Ovary (tissue), 9 donors: Measurements from ENCODE around the gene MST1. TPM values are rescaled to one million over a fixed set of nuclear protein-coding genes. Genes with fewer than 3 reads are reported as not detected.

Experiments
- DNase-seq, 5 donors: peaks; one replicate each; pipeline ENCODE4 v3.0.0-alpha.2; 2019 to 2020
- H3K27ac ChIP-seq, 2 donors: fragments of 200-600 bp; one replicate each; pipeline versions ENCODE4 v1.5.1 to v1.8.0; 2019 to 2022
- H3K27me3 ChIP-seq: fragments of 200-600 bp; one replicate; pipeline ENCODE4 v1.8.0; 2022
- H3K36me3 ChIP-seq: fragments of 200-600 bp; sonication (generic); one replicate; pipeline ENCODE4 v1.5.1; 2019
- H3K4me1 ChIP-seq: one replicate; pipeline ENCODE4 v1.8.1; 2013; ENCODE audit warnings: mild to moderate bottlenecking, moderate library complexity; ENCODE audit not compliant: insufficient read depth
- H3K4me3 ChIP-seq: fragments of 200-600 bp; sonication (generic); one replicate; pipeline ENCODE4 v1.5.1; 2017
- H3K9me3 ChIP-seq, 2 donors: fragments of 200-600 bp in 1 of 2; sonication (generic) in 1 of 2; one replicate each; pipeline versions ENCODE4 v1.5.1 to v1.8.1; 2013 to 2019; ENCODE audit warnings: mild to moderate bottlenecking in 1 of 2, moderate library complexity in 1 of 2
- CTCF ChIP-seq, 3 donors: fragments of 450-650 bp in 2 of 3; fragments of 200-600 bp in 1 of 3; IDR thresholded peaks; one replicate each; pipeline versions ENCODE4 v1.5.1 to v1.8.0; 2016 to 2022; ENCODE audit warnings: antibody characterized with exemption in 3 of 3, mild to moderate bottlenecking in 1 of 3
- EP300 ChIP-seq: sonication (generic); formaldehyde crosslinking; IDR thresholded peaks from one replicate; pipeline ENCODE4 v1.6.1; 2017; ENCODE audit warnings: antibody characterized with exemption
- POLR2A ChIP-seq: fragments of 450-650 bp; IDR thresholded peaks from one replicate; pipeline ENCODE4 v1.6.1; 2017; ENCODE audit warnings: antibody characterized with exemption, mild to moderate bottlenecking, moderate library complexity
- WGBS, 3 donors: extraction: QIAGEN DNeasy Blood & Tissue Kit in 1 of 3; methylation state at CpG; one replicate each; pipeline versions ENCODE4 v1.1.5 to v1.1.7; 2013 to 2017; 5-methylcytosine and 5-hydroxymethylcytosine counted together
- intact Hi-C, 4 donors: fragments of 100-400 bp; cut with DNase I; formaldehyde crosslinking; loops; one replicate each; pipeline versions ENCODE4 v1.11.0 to v1.15.1; 2022 to 2023
- polyA plus RNA-seq, 2 donors: library from polyadenylated mRNA; stranded (reverse); fragments of 200-250 nt in 1 of 2; fragments of 350-450 nt in 1 of 2; fragmentation: Illumina TruSeq in 1 of 2; extraction: RNeasy Lipid Tissue Mini Kit (QIAGEN cat#74804) in 1 of 2; gene quantifications; one replicate each; pipeline ENCODE4 v1.2.3, GENCODE V29; 2013 to 2014
- total RNA-seq, 7 donors: library from RNA; depleted of rRNA in 2 of 7; stranded (reverse); fragments of >200 nt in 2 of 7; fragmentation: NEBNext Ultra II Directional in 3 of 7; extraction: Animal tissue kit (Norgen Biotek cat#: 25700) in 3 of 7; gene quantifications; one replicate each; pipeline versions ENCODE4 v1.1.0 to v1.2.4, GENCODE V29; 2016 to 2023
- donor health status: DM: no; HTN: no; CAD: no; lungs with moderate emphysema.
- donor health status: DM: no; HTN: no; CAD: no.
- donor health status: Bipolar disorder and iron deficiency.
- donor health status: DM: yes; HTN: yes; CAD: no.
- donor health status: DM: no; HTN: no; CAD: no.
- donor health status: DM: yes; HTN: yes; CAD: no.

The MST1 gene
- total and polyA plus RNA-seq, 9 donors: 3.5 to 91.0 (median 17.3) TPM

DNA sequence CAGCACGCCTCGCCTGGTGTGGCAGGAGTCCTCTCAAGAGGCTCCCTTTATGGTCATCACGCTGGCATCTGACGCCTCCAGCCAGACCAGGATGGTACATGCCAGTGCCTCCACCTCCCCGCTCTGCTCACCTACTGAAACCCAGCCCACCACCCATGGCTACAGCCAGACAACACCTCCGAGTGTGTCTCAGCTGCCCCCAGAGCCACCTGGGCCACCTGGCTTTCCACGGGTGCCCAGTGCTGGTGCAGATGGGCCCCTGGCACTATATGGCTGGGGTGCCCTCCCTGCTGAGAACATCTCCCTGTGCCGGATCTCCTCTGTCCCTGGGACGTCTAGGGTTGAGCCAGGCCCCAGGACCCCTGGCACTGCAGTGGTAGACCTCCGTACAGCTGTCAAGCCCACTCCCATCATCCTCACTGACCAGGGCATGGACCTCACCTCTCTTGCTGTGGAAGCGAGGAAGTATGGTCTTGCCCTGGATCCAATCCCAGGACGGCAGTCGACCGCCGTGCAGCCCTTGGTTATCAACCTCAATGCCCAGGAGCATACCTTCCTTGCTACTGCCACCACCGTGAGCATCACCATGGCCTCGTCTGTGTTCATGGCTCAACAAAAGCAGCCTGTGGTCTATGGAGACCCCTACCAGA, 35.0 kb downstream of the MST1 start:
- no peak for TF ChIP-seq EP300
- no peak for TF ChIP-seq CTCF (IDR thresholded peaks at IDR 0.05)
- no peak for TF ChIP-seq POLR2A
- no peaks in the 10 kb centered on the region for H3K27me3 ChIP-seq
- WGBS, 3 donors: 88 to 93% (median 91%) methylated on average over 17 of the region's 17 CpGs
- no peak overlapping the region for H3K4me3 ChIP-seq
- no peaks in the 10 kb centered on the region for H3K36me3 ChIP-seq
- no peaks in the 10 kb centered on the region for H3K4me1 ChIP-seq
- intact Hi-C loops: no loop called here
- DNase-seq: no peak
- no peaks in the 10 kb centered on the region for H3K9me3 ChIP-seq
- H3K27ac ChIP-seq: no peak overlapping the region

- H3K4me3 ChIP-seq: no peak overlapping the region
- intact Hi-C loops: no loop called here
- H3K4me1 ChIP-seq: no peaks in the 10 kb centered on the region
- no peaks in the 10 kb centered on the region for H3K27me3 ChIP-seq
- no peak for DNase-seq
- H3K36me3 ChIP-seq: no peaks in the 10 kb centered on the region
- TF ChIP-seq POLR2A: no peak
- no peak for TF ChIP-seq EP300
- no peak for TF ChIP-seq CTCF (IDR thresholded peaks at IDR 0.05)
- no peaks in the 10 kb centered on the region for H3K9me3 ChIP-seq
- no peak overlapping the region for H3K27ac ChIP-seq
- WGBS, 3 donors: 54 to 59% (median 58%) methylated on average over 8 of the region's 8 CpGs
These were observed 35.7 kb downstream of the MST1 start for GRCh38 chr3:49653621-49654020.

DNA sequence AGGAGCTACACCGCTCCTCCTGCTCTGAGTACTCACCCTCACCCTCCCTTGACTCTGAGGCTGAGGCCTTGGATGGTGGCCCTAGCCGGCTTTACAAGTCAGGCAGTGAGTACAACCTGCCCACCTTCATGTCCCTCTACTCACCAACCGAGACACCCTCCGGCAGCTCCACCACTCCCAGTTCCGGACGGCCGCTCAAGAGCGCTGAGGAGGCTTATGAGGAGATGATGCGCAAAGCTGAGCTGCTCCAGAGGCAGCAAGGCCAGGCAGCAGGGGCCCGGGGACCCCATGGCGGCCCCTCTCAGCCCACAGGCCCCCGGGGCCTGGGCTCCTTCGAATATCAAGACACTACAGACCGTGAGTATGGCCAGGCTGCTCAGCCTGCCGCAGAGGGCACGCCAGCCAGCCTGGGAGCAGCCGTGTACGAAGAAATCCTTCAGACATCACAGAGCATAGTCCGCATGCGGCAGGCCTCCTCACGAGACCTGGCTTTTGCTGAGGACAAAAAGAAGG, 36.3 kb downstream of the MST1 start:
- intact Hi-C loops: no loop called here
- peak in 1 of 5 donors; percentile 26 for DNase-seq
- WGBS, 3 donors: 83 to 86% (median 84%) methylated on average over 21 of the region's 21 CpGs
- Histone ChIP-seq H3K27ac (no peak overlapping the region), H3K36me3 (no peaks in the 10 kb centered on the region), H3K27me3 (no peaks in the 10 kb centered on the region), H3K4me3 (no peak overlapping the region), H3K4me1 (no peaks in the 10 kb centered on the region), H3K9me3 (no peaks in the 10 kb centered on the region)
- TF ChIP-seq CTCF (IDR thresholded peaks at IDR 0.05) (no peak), POLR2A (no peak), EP300 (no peak)

GRCh38 chr3:49652218-49652902, 36.9 kb downstream of the MST1 start:
- WGBS, 3 donors: 86 to 88% (median 87%) methylated on average over 35 to 36 of the region's 36 CpGs
- Histone ChIP-seq H3K36me3 (no peaks in the 10 kb centered on the region), H3K4me3 (no peak overlapping the region), H3K27ac (no peak overlapping the region), H3K9me3 (no peaks in the 10 kb centered on the region), H3K4me1 (no peaks in the 10 kb centered on the region), H3K27me3 (no peaks in the 10 kb centered on the region)
- intact Hi-C loops: no loop called here
- DNase-seq: peak in 1 of 5 donors; percentile 29
- no peak for TF ChIP-seq EP300
- no peak for TF ChIP-seq CTCF (IDR thresholded peaks at IDR 0.05)
- TF ChIP-seq POLR2A: no peak
